ENCODE measurements around the gene ZNF236.

DNA sequence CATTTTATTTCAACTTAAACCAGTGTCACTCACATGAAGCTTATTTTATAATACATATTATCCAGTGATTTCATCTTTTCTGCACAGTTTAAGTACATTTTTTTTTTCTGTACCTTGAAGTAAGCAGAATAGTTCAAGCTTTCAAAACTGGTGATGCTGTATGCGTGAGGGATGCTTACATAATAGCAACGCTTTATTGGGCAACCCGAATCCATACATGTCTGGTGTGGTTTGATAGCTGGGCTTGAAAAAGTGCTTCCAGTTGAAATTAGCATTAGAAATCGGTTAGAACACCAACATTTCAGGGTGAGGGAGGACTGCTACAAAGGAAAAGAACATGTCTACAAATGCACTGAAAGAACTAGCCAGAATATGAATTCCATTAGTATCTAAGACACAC is 192.8 kb downstream of the ZNF236 start:
- TF ChIP-seq CTCF (IDR thresholded peaks at IDR 0.05; ENCODE audit: low read depth, low read length, missing input control): no peak
- no peak for TF ChIP-seq RXRA (IDR thresholded peaks at IDR 0.05)
- TF ChIP-seq HNF4A (conservative IDR thresholded peaks at IDR 0.05): no peak
- TF ChIP-seq RAD21 (IDR thresholded peaks at IDR 0.05): no peak
- no peak for TF ChIP-seq EGR1 (IDR thresholded peaks at IDR 0.05; ENCODE audit: low read depth in 2 of 2)
- TF ChIP-seq TAF1 (conservative IDR thresholded peaks at IDR 0.05): no peak

Measured in liver (tissue), 3 donors.